NCI-H526 treated with DMSO at 0.1 percent for 48 hours (cell line): ENCODE measurements around the gene SBF2.

ENCODE experiments used
- DNase-seq: peaks from one replicate; lab custom pipeline; 2025; lab: John Stamatoyannopoulos, UW

The SBF2 gene

GRCh38 chr11:10301656-10302358 lies 7.8 kb upstream of the SBF2 start:
- no peak for DNase-seq

- no peak for DNase-seq
Measured at GRCh38 chr11:10298342-10298741, 4.3 kb upstream of the SBF2 start.

GRCh38 chr11:10295064-10295901 lies 1.3 kb upstream of the SBF2 start:
- DNase-seq = no peak

- peak; percentile 50 for DNase-seq
Measured at GRCh38 chr11:10294290-10294953, 403 bp upstream of the SBF2 start.

GRCh38 chr11:10291801-10292638 lies 2.0 kb downstream of the SBF2 start:
- DNase-seq = no peak

GRCh38 chr11:10289765-10290380 lies 4.1 kb downstream of the SBF2 start:
- DNase-seq = no peak

GRCh38 chr11:10288881-10289764 lies 4.9 kb downstream of the SBF2 start:
- no peak for DNase-seq

GRCh38 chr11:10287766-10288715 lies 6.0 kb downstream of the SBF2 start:
- DNase-seq = no peak

GRCh38 chr11:10287140-10287539 lies 6.9 kb downstream of the SBF2 start:
- no peak for DNase-seq

- DNase-seq = no peak
Measured at GRCh38 chr11:10285148-10285802, 8.7 kb downstream of the SBF2 start.

GRCh38 chr11:10283991-10284390 lies 10.0 kb downstream of the SBF2 start:
- DNase-seq = no peak

- no peak for DNase-seq
Measured at GRCh38 chr11:10282117-10282516, 11.9 kb downstream of the SBF2 start.

GRCh38 chr11:10275714-10276113 lies 18.3 kb downstream of the SBF2 start:
- no peak for DNase-seq

GRCh38 chr11:10274726-10275125 lies 19.3 kb downstream of the SBF2 start:
- no peak for DNase-seq

GRCh38 chr11:10273738-10274137 lies 20.3 kb downstream of the SBF2 start:
- no peak for DNase-seq

GRCh38 chr11:10272132-10272531 lies 21.9 kb downstream of the SBF2 start:
- no peak for DNase-seq

GRCh38 chr11:10268746-10269488 lies 25.1 kb downstream of the SBF2 start:
- DNase-seq = no peak

- no peak for DNase-seq
Measured at GRCh38 chr11:10267821-10268220, 26.2 kb downstream of the SBF2 start.
